Nephron (organoid): ENCODE results near the gene SLC6A18.

ENCODE experiments used
- H3K27ac Mint-ChIP-seq, 3 experiments: 2 replicates each; pipeline ENCODE4 v1.8.0; 2020; ENCODE audit warnings: mixed read lengths in 3 of 3, mild to moderate bottlenecking in 2 of 3, moderate library complexity in 1 of 3
- H3K27me3 Mint-ChIP-seq: 2 replicates; pipeline ENCODE4 v1.8.0; 2021; ENCODE audit warnings: low read depth, mild to moderate bottlenecking, moderate library complexity, mixed read lengths
- H3K36me3 Mint-ChIP-seq: 2 replicates; pipeline ENCODE4 v1.8.0; 2020; ENCODE audit warnings: low read depth, mixed read lengths
- H3K4me1 Mint-ChIP-seq: 2 replicates; pipeline ENCODE4 v1.8.0; 2020; ENCODE audit warnings: mixed read lengths
- H3K4me3 Mint-ChIP-seq, 3 experiments: 2 replicates each; pipeline ENCODE4 v1.8.0; 2020; ENCODE audit warnings: mild to moderate bottlenecking in 3 of 3, mixed read lengths in 3 of 3, moderate library complexity in 2 of 3
- H3K9me3 Mint-ChIP-seq: 2 replicates; pipeline ENCODE4 v1.8.0; 2020; ENCODE audit warnings: mixed read lengths
- TF ChIP-seq, protein P1 (sequence below), 3 experiments: fragments of 200-600 bp; sonication (generic); IDR thresholded peaks; one replicate each; pipeline ENCODE4 v1.5.0; 2021; ENCODE audit warnings: antibody characterized with exemption in 3 of 3; ENCODE audit not compliant: unreplicated experiment in 3 of 3

The SLC6A18 gene

DNA sequence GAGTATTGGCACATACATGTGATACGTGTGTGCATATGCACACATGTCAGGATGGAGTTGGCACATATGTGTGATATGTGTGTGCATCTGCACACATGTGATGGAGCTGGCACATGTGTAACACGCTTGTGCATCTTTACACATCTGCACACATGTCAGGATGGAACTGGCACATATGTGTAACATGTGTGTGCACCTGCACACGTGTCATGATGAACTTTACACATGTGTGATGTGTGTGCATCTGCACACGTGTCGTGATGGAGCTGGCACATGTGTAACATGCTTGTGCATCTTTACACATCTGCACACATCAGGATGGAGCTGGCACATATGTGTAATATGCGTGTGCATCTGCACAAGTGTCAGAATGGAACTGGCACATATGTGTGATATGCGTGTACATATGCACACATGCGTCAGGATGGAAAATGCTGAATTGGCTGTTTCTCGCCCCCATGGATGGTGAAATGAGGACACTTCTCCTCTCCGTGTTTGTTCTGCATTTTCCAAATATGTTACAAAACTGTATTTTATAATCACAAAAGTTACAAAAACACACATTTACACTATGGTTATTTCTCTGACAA, 40.0 kb upstream of the SLC6A18 start:
- TF ChIP-seq, protein P1, sequence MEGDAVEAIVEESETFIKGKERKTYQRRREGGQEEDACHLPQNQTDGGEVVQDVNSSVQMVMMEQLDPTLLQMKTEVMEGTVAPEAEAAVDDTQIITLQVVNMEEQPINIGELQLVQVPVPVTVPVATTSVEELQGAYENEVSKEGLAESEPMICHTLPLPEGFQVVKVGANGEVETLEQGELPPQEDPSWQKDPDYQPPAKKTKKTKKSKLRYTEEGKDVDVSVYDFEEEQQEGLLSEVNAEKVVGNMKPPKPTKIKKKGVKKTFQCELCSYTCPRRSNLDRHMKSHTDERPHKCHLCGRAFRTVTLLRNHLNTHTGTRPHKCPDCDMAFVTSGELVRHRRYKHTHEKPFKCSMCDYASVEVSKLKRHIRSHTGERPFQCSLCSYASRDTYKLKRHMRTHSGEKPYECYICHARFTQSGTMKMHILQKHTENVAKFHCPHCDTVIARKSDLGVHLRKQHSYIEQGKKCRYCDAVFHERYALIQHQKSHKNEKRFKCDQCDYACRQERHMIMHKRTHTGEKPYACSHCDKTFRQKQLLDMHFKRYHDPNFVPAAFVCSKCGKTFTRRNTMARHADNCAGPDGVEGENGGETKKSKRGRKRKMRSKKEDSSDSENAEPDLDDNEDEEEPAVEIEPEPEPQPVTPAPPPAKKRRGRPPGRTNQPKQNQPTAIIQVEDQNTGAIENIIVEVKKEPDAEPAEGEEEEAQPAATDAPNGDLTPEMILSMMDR (IDR thresholded peaks at IDR 0.05; ENCODE audit: unreplicated experiment in 3 of 3), result no peak
- H3K4me3 Mint-ChIP-seq, result no peak overlapping the region
- H3K36me3 Mint-ChIP-seq, result no peaks in the 10 kb centered on the region
- H3K27ac Mint-ChIP-seq, result peak overlapping the region in 2 of 3 experiments; percentile 69 to 85
- no peaks in the 10 kb centered on the region for H3K9me3 Mint-ChIP-seq
- peaks cover 15% of the 10 kb centered on the region for H3K4me1 Mint-ChIP-seq
- H3K27me3 Mint-ChIP-seq, result peaks cover 13% of the 10 kb centered on the region

DNA sequence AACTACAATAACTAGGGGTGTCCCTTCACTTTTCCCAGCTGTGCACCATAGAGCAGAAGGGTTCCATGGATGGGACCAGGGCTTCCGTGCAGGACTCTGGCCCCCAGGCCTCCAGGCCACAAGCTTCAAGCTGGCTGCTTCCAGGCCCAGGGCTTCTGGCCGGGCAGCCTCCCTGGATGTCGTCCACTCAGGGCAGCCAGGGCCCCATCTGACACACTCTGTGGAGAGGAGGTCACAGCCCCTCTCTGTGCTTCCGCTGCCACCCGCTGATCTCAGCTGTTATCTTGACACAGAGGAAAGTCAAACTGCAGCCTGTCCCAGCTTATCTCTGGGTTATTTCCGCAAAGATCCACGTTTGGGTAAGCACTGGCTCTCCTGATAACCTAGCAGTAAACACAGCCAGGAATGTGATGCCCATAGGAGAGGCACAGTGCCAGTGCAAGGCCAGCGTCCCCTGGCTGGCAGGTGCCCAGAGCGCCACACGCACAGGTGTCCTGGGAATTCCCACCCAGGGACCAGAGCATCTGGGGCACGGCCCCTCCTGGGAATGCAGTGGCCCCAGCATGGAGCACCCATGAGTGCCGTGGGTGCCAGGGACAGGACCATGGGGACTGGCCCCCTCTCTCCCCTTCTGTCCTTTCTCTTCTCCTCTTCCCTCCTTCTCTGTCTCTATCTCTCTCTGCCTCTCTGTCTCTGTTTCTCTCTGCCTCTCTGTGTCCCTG, 39.4 kb upstream of the SLC6A18 start:
- Mint-ChIP-seq H3K4me3 (peak overlapping the region in 1 of 3 experiments; percentile 26), H3K36me3 (no peaks in the 10 kb centered on the region), H3K27me3 (peaks cover 16% of the 10 kb centered on the region), H3K9me3 (no peaks in the 10 kb centered on the region), H3K4me1 (peaks cover 22% of the 10 kb centered on the region), H3K27ac (peak overlapping the region in 2 of 3 experiments; percentile 69 to 85)
- TF ChIP-seq, protein P1 (IDR thresholded peaks at IDR 0.05; ENCODE audit: unreplicated experiment in 3 of 3), result no peak

DNA sequence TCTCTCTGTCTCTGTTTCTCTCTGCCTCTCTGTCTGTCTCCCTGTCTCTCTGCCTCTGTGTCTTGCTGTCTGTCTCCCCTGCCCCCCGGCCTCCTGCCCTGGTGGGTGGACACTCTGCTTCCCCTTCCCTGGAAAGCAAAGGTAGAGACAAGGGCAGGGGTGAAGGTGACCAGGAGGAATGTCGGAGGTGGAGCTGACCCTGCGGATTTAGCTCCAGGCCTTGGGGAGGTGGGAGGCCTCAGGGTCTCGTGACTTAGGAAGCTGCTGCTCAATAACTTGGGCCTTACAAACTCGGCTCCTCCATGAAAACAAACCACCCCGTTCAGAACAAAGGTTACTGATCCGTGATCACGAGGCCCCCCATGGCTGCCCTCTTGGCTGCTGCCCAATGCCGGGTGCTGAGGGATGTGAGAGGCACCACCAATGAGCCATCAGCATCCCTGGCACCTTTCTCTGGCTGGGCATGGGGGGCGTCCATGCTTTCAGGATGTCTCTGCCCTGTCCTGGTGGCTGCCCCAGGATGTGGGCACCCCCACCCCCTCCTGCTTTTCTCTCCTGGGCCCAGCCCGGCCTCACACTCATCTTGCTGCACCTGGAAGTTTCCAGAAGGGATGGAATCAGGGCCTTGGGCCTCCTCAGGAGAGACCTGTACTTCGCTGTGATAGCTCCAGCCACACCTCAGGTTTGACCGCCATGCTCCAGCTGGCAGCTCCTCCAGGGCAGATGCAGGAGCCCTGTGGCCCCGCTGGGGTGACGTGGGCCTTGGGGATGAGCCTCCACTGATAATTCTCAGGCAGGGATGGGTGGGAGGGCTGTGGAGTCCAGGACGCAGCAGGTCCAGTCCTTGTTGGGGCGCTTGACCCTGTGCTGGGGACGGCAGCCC, 38.6 kb upstream of the SLC6A18 start:
- Mint-ChIP-seq H3K4me1 (peaks cover 24% of the 10 kb centered on the region), H3K9me3 (no peaks in the 10 kb centered on the region), H3K36me3 (no peaks in the 10 kb centered on the region), H3K4me3 (peak overlapping the region in 1 of 3 experiments; percentile 26), H3K27ac (peak overlapping the region in 2 of 3 experiments; percentile 69 to 85), H3K27me3 (peaks cover 13% of the 10 kb centered on the region)
- TF ChIP-seq, protein P1 (IDR thresholded peaks at IDR 0.05; ENCODE audit: unreplicated experiment in 3 of 3), result no peak

DNA sequence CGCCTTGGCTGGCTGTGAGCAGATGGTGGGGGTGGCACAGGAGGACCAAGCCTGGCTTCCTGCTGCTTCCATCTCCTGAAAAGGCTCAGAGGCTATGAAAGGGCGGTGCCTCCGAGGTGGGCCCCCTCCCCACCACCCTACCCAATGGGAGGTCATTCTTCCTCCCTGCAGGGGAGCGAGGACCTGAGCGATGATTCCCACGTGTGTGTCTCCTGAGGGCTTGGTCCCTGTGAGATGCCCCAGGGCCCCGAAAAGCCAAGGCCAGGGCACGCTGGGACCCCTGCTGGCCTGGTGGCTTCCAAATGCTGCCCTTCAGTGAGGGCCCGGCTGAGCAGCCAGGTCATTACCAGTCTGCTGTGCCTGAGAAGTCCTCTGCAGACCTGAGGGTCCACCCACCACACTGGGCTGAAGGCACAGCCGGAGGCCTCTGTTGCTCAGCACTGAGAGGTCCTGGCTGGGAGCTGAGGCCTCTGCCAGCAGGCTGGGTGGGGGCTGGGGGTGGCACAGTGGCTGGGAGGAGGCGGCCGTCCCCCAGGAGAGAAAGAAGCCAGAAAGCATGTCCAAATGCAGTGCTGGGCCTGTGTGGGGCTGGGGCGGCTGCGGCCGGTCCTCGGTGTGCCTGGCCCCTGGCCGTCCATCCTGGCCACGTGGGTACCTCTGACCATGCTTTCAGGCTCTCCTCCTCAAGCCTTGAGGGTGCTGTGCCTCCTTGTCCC, 37.8 kb upstream of the SLC6A18 start:
- Mint-ChIP-seq H3K9me3 (no peaks in the 10 kb centered on the region), H3K36me3 (no peaks in the 10 kb centered on the region), H3K27me3 (peaks cover 13% of the 10 kb centered on the region), H3K27ac (no peak overlapping the region), H3K4me1 (peaks cover 24% of the 10 kb centered on the region), H3K4me3 (no peak overlapping the region)
- TF ChIP-seq, protein P1 (IDR thresholded peaks at IDR 0.05; ENCODE audit: unreplicated experiment in 3 of 3), result no peak

DNA sequence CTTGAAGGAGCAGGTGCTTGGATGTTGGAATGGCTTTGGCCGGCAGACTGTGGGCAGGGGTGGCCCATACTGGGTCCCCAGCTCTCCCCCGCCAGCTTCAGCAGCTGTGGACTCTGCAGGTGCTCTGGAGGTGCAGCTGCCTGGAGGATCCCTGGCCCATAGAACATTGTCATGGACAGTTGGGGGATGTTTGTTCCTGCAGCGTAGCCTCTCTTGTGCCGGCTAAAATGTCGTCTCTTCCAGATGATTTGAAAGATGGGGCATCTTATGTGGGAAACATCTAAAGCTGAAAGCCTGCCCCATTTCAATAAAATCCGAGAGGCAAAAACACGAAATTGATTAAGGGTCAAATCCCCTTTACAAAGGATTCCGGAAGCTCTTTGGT, 37.2 kb upstream of the SLC6A18 start:
- no peak overlapping the region for H3K27ac Mint-ChIP-seq
- H3K36me3 Mint-ChIP-seq, result no peaks in the 10 kb centered on the region
- peaks cover 16% of the 10 kb centered on the region for H3K27me3 Mint-ChIP-seq
- H3K9me3 Mint-ChIP-seq, result no peaks in the 10 kb centered on the region
- no peak overlapping the region for H3K4me3 Mint-ChIP-seq
- peaks cover 22% of the 10 kb centered on the region for H3K4me1 Mint-ChIP-seq
- TF ChIP-seq, protein P1 (IDR thresholded peaks at IDR 0.05; ENCODE audit: unreplicated experiment in 3 of 3), result no peak
